COR-L47 (cell line): ENCODE measurements around the gene HMGB1.

Source experiments
- DNase-seq: peaks from one replicate; lab custom pipeline; 2025; lab: John Stamatoyannopoulos, UW

Gene HMGB1

GRCh38 chr13:30429721-30430694 lies 35.7 kb downstream of the HMGB1 start:
- DNase-seq: no peak

- DNase-seq: no peak
Observed at GRCh38 chr13:30429235-30429634, 36.5 kb downstream of the HMGB1 start.

GRCh38 chr13:30423891-30424290 lies 41.8 kb downstream of the HMGB1 start:
- DNase-seq: no peak

GRCh38 chr13:30422054-30422839 lies 43.5 kb downstream of the HMGB1 start, which contains the start of gene UBE2L5:
UBE2L5 (plus strand) TSS chr13:30422493; CDS start chr13:30427991, 5,498 bp downstream.
- peak; percentile 69 for DNase-seq

- DNase-seq: no peak
Observed at GRCh38 chr13:30421093-30422053, 44.4 kb downstream of the HMGB1 start.

- no peak for DNase-seq
Observed at GRCh38 chr13:30418717-30419459, 46.8 kb downstream of the HMGB1 start.

GRCh38 chr13:30418075-30418716 lies 47.5 kb downstream of the HMGB1 start:
- peak; percentile 48 for DNase-seq

GRCh38 chr13:30416471-30416870 lies 49.3 kb downstream of the HMGB1 start:
- no peak for DNase-seq

GRCh38 chr13:30415430-30416030 lies 50.2 kb downstream of the HMGB1 start:
- no peak for DNase-seq

GRCh38 chr13:30413842-30414241 lies 51.9 kb downstream of the HMGB1 start:
- DNase-seq: no peak

- no peak for DNase-seq
Observed at GRCh38 chr13:30412346-30412745, 53.4 kb downstream of the HMGB1 start.

- no peak for DNase-seq
Observed at GRCh38 chr13:30410705-30411125, 55.0 kb downstream of the HMGB1 start.

- DNase-seq: no peak
Observed at GRCh38 chr13:30409886-30410704, 55.6 kb downstream of the HMGB1 start.

- DNase-seq: no peak
Observed at GRCh38 chr13:30408319-30409101, 57.2 kb downstream of the HMGB1 start.

GRCh38 chr13:30406779-30407416 lies 58.8 kb downstream of the HMGB1 start:
- no peak for DNase-seq
